H9 (cell line): Measurements from ENCODE around the gene KIAA0753. TPM values are rescaled to one million over a fixed set of nuclear protein-coding genes. Genes with fewer than 3 reads are reported as not detected.
A peak's percentile ranks its signal among the peaks of the same experiment; 100 is the strongest.

Experiments
- DNase-seq: peaks from one replicate; pipeline ENCODE4 v3.0.0-alpha.2; 2017
- H2AFZ ChIP-seq: one replicate; pipeline ENCODE4 v1.6.1; 2013; ENCODE audit warnings: mild to moderate bottlenecking, low read length, control low read depth, moderate library complexity
- H2AK5ac ChIP-seq: 2 replicates; pipeline ENCODE4 v1.6.1; 2013; ENCODE audit warnings: low read length, control low read depth, mixed read lengths; ENCODE audit not compliant: insufficient read length
- H2BK120ac ChIP-seq: one replicate; pipeline ENCODE4 v1.6.1; 2013; ENCODE audit warnings: low read depth, mild to moderate bottlenecking, low read length, control low read depth, inconsistent platforms; ENCODE audit not compliant: poor library complexity, severe bottlenecking
- H2BK12ac ChIP-seq: 2 replicates; pipeline ENCODE4 v1.6.1; 2013; ENCODE audit warnings: low read length, control low read depth, mixed read lengths, low read depth; ENCODE audit not compliant: insufficient read length
- H2BK15ac ChIP-seq: 2 replicates; pipeline ENCODE4 v1.6.1; 2013; ENCODE audit warnings: low read depth, low read length, control low read depth
- H2BK20ac ChIP-seq: one replicate; pipeline ENCODE4 v1.6.1; 2013; ENCODE audit warnings: low read depth, mild to moderate bottlenecking, low read length, control low read depth, inconsistent platforms; ENCODE audit not compliant: poor library complexity, severe bottlenecking
- H2BK5ac ChIP-seq: 2 replicates; pipeline ENCODE4 v1.6.1; 2013; ENCODE audit warnings: low read length, control low read depth, mixed read lengths; ENCODE audit not compliant: insufficient read length
- H3K14ac ChIP-seq: 2 replicates; pipeline ENCODE4 v1.6.1; 2013; ENCODE audit warnings: low read length, control low read depth; ENCODE audit not compliant: insufficient read depth
- H3K18ac ChIP-seq: 2 replicates; pipeline ENCODE4 v1.6.1; 2013; ENCODE audit warnings: low read depth, mild to moderate bottlenecking, mixed read lengths, low read length, control low read depth; ENCODE audit not compliant: insufficient read length
- H3K23ac ChIP-seq: 2 replicates; pipeline ENCODE4 v1.6.1; 2013; ENCODE audit warnings: low read length, control low read depth, mixed read lengths, low read depth; ENCODE audit not compliant: insufficient read length
- H3K23me2 ChIP-seq: 2 replicates; pipeline ENCODE4 v1.6.1; 2013; ENCODE audit warnings: low read depth, mild to moderate bottlenecking, mixed read lengths, low read length, control low read depth; ENCODE audit not compliant: insufficient read length, poor library complexity, severe bottlenecking
- H3K27ac ChIP-seq: 2 replicates; pipeline ENCODE4 v1.5.1; 2013; ENCODE audit warnings: low read length, control low read depth, mixed read lengths, low read depth; ENCODE audit not compliant: insufficient read length
- H3K27me3 ChIP-seq: 2 replicates; pipeline ENCODE4 v1.6.1; 2013; ENCODE audit warnings: low read length, control low read depth, inconsistent platforms; ENCODE audit not compliant: insufficient read depth
- H3K4ac ChIP-seq: 2 replicates; pipeline ENCODE4 v1.6.1; 2013; ENCODE audit warnings: low read depth, mild to moderate bottlenecking, control low read depth, inconsistent platforms, low read length, moderate library complexity
- H3K4me1 ChIP-seq: 2 replicates; pipeline ENCODE4 v1.6.1; 2013; ENCODE audit warnings: low read length, control low read depth, inconsistent platforms; ENCODE audit not compliant: insufficient read depth
- H3K4me2 ChIP-seq: 2 replicates; pipeline ENCODE4 v1.6.1; 2013; ENCODE audit warnings: low read length, control low read depth, mixed read lengths; ENCODE audit not compliant: insufficient read length, insufficient read depth
- H3K56ac ChIP-seq: 2 replicates; pipeline ENCODE4 v1.6.1; 2013; ENCODE audit warnings: low read depth, mild to moderate bottlenecking, mixed read lengths, low read length, control low read depth; ENCODE audit not compliant: insufficient read length
- H3K79me1 ChIP-seq: 2 replicates; pipeline ENCODE4 v1.6.1; 2013; ENCODE audit warnings: low read depth, mild to moderate bottlenecking, moderate library complexity, low read length, control low read depth, inconsistent platforms; ENCODE audit not compliant: insufficient read depth, poor library complexity, severe bottlenecking
- H3K79me2 ChIP-seq: 2 replicates; pipeline ENCODE4 v1.6.1; 2013; ENCODE audit warnings: low read length, control low read depth, inconsistent platforms; ENCODE audit not compliant: insufficient read depth
- H3K9ac ChIP-seq: 2 replicates; pipeline ENCODE4 v1.6.1; 2013; ENCODE audit warnings: low read length, control low read depth, mixed read lengths; ENCODE audit not compliant: insufficient read length; ENCODE audit errors: extremely low read depth
- H3K9me3 ChIP-seq: one replicate; pipeline ENCODE4 v1.6.1; 2013; ENCODE audit warnings: low read depth, low read length, inconsistent platforms; ENCODE audit not compliant: control insufficient read depth
- H3T11ph ChIP-seq: one replicate; pipeline ENCODE4 v1.6.1; 2013; ENCODE audit warnings: mild to moderate bottlenecking, low read length, control low read depth, inconsistent platforms
- H4K20me1 ChIP-seq: one replicate; pipeline ENCODE4 v1.6.1; 2013; ENCODE audit not compliant: control insufficient read depth, insufficient read length, insufficient read depth
- H4K5ac ChIP-seq: 2 replicates; pipeline ENCODE4 v1.6.1; 2013; ENCODE audit warnings: low read depth, mild to moderate bottlenecking, mixed read lengths, low read length, control low read depth; ENCODE audit not compliant: insufficient read length
- H4K8ac ChIP-seq: replicated peaks from 2 replicates; pipeline ENCODE4 v1.6.1; 2013; ENCODE audit warnings: low read length, control low read depth, mixed read lengths, low read depth; ENCODE audit not compliant: insufficient read length
- H4K91ac ChIP-seq: 2 replicates; pipeline ENCODE4 v1.6.1; 2013; ENCODE audit warnings: low read depth, mild to moderate bottlenecking, moderate library complexity, mixed read lengths, low read length, control low read depth; ENCODE audit not compliant: insufficient read length
- H3K27ac Mint-ChIP-seq, 3 experiments: 2 replicates in 2 of 3; 3 replicates in 1 of 3; pipeline ENCODE4 v1.8.0; 2020 to 2021; ENCODE audit warnings: mixed read lengths in 3 of 3, mild to moderate bottlenecking in 1 of 3, moderate library complexity in 1 of 3
- H3K27me3 Mint-ChIP-seq: 2 replicates; pipeline ENCODE4 v1.8.0; 2021; ENCODE audit warnings: low read depth, mild to moderate bottlenecking, moderate library complexity, mixed read lengths
- H3K36me3 Mint-ChIP-seq, 3 experiments: 2 replicates in 2 of 3; 3 replicates in 1 of 3; pipeline ENCODE4 v1.8.0; 2020 to 2021; ENCODE audit warnings: low read depth in 3 of 3, mixed read lengths in 3 of 3; ENCODE audit not compliant: insufficient read depth in 1 of 3
- H3K4me1 Mint-ChIP-seq, 2 experiments: 2 replicates each; pipeline ENCODE4 v1.8.0; 2020; ENCODE audit warnings: mixed read lengths in 2 of 2
- H3K4me3 Mint-ChIP-seq, 2 experiments: 2 replicates in 1 of 2; 3 replicates in 1 of 2; pipeline ENCODE4 v1.8.0; 2020 to 2021; ENCODE audit warnings: mild to moderate bottlenecking in 2 of 2, mixed read lengths in 2 of 2, moderate library complexity in 1 of 2
- H3K9me3 Mint-ChIP-seq, 2 experiments: 2 replicates in 1 of 2; 3 replicates in 1 of 2; pipeline ENCODE4 v1.8.0; 2020; ENCODE audit warnings: mild to moderate bottlenecking in 2 of 2, mixed read lengths in 2 of 2, moderate library complexity in 1 of 2
- CTCF ChIP-seq: fragments of 200-600 bp; sonication (generic); conservative IDR thresholded peaks from 3 replicates; pipeline ENCODE4 v1.8.0; 2021; ENCODE audit warnings: antibody characterized with exemption, mild to moderate bottlenecking
- WGBS: extraction: QIAGEN DNeasy Blood & Tissue Kit; methylation state at CpG from one replicate; pipeline ENCODE4 v1.1.7; 2013; ENCODE audit warnings: missing lambda C conversion rate, low lambda C conversion rate, mixed read lengths; ENCODE audit not compliant: insufficient read length; ENCODE audit errors: extremely low coverage; 5-methylcytosine and 5-hydroxymethylcytosine counted together
- total RNA-seq: library from RNA; stranded (reverse); gene quantifications from 2 replicates; pipeline ENCODE4 v1.2.1, GENCODE V29; 2021

Gene KIAA0753
- total RNA-seq, 1 experiment from 2014 or later = 37.2 TPM

DNA sequence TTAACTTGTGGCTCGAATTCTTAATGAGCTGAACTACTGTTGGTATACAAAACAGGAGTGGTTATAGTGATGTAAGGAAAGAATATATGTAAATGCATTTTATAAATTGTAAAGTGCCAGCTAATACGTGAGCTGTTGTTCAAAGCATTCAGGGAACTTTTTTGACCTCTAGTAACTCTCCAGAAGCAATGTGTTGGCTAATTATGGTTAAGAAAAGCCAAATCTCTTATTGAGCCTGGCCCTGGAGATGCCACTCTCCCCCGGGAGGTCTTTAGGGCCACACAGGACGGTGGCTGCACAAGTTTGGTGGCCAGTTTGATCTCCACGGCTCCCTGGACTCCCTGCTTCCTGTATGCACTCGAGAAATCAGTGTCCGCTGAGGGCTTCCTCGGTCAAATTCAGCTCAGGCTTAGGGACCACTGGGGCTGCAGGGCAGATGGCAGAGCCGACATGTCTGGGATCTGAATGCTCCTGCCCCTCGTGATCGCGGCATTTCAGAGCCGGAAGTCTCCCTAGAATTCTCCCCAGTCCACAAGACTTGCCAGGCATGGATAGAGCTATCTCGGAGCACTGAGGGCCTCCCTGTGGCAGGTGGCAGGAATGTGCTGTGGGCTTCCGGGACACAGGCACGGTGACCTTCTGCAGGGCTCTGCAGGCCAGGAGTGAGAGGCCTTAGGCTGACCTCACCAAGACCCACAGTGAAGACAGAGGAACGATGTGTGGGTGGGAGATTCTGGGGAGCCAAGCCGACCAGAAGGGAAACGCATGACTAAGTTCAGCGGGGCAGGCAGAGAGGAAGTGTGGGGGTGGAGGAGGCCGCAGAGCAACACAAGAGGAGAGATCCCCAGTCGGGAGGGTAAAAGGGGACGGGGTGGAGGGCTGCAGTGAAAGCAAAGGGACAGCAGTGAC lies 65.6 kb downstream of the KIAA0753 start:
- Histone ChIP-seq H3K4me1 (peaks cover 6% of the 10 kb centered on the region; the same call in 1 of the 2 replicates), H3K23me2 (peaks cover 4% of the 10 kb centered on the region), H3K79me2 (no peaks in the 10 kb centered on the region), H4K91ac (no peak overlapping the region), H3K4me2 (no peak overlapping the region), H3K27ac (no peak overlapping the region), H2AFZ (no peak overlapping the region), H2BK12ac (no peak overlapping the region), H3T11ph (no peak overlapping the region), H3K18ac (no peak overlapping the region), H3K79me1 (no peaks in the 10 kb centered on the region), H3K27me3 (no peaks in the 10 kb centered on the region), H2BK15ac (no peak overlapping the region), H2BK120ac (no peak overlapping the region), H2BK20ac (no peak overlapping the region), H2BK5ac (no peak overlapping the region), H4K5ac (no peak overlapping the region), H3K4ac (no peak overlapping the region), H3K9ac (no peak overlapping the region), H4K8ac (no peak overlapping the region), H3K56ac (no peak overlapping the region), H3K9me3 (no peaks in the 10 kb centered on the region), H2AK5ac (no peak overlapping the region), H3K14ac (0 out of 2 replicates have a peak overlapping the region, but pooled peaks have one; percentile 16), H3K23ac (no peak overlapping the region), H4K20me1 (no peaks in the 10 kb centered on the region)
- 0 out of 3 replicates have a peak, but pooled peaks have one; percentile 18 for TF ChIP-seq CTCF
- Mint-ChIP-seq H3K36me3 (peaks cover 10 to 35% (median 22%) of the 10 kb centered on the region in 3 experiments; a peak in 6 of 7 replicates), H3K4me3 (no peak overlapping the region; a peak in 1 of 5 replicates), H3K9me3 (no peaks in the 10 kb centered on the region), H3K27me3 (no peaks in the 10 kb centered on the region), H3K27ac (peak overlapping the region; percentile 52 to 79 (median 70); a peak in 5 of 7 replicates), H3K4me1 (peaks cover 22 to 37% of the 10 kb centered on the region in 2 experiments)
- no peak for DNase-seq
- WGBS = no CpG with 5 or more reads among the region's 23 CpGs
